MCF 10A (cell line): ENCODE measurements around the gene PRDM1. TPM values are rescaled to one million over a fixed set of nuclear protein-coding genes. Genes with fewer than 3 reads are reported as not detected.
A peak's percentile ranks its signal among the peaks of the same experiment; 100 is the strongest.

Source experiments
- BruUV-seq: library from RNA; stranded (reverse); fragments of 400-500 nt; replicated peaks from 2 replicates; lab custom pipeline; 2021; lab: Mats Ljungman, UMichigan
- CTCF ChIA-PET: fragments of 300-600 bp; sonication (Branson Sonifier 250); formaldehyde crosslinking; extraction: SDS; loops from one replicate; lab custom pipeline; 2021; ENCODE audit warnings: antibody characterized with exemption, inconsistent platforms; lab: Yijun Ruan, JAX
- POLR2A ChIA-PET: fragments of 300-600, 350-650 bp; sonication (Branson Sonifier 250); formaldehyde crosslinking; extraction: SDS; loops from one replicate; lab custom pipeline; 2020; ENCODE audit warnings: antibody characterized with exemption, inconsistent platforms; lab: Yijun Ruan, JAX
- DNase-seq: peaks from one replicate; pipeline ENCODE4 v3.0.0-alpha.2; 2018; ENCODE audit not compliant: unreplicated experiment
- H3K27ac Mint-ChIP-seq: one replicate; pipeline ENCODE4 v1.8.0; 2022; ENCODE audit warnings: mild to moderate bottlenecking, low read depth, mixed read lengths; ENCODE audit not compliant: unreplicated experiment
- H3K27me3 Mint-ChIP-seq: one replicate; pipeline ENCODE4 v1.8.0; 2022; ENCODE audit warnings: mixed read lengths; ENCODE audit not compliant: insufficient read depth, unreplicated experiment
- H3K36me3 Mint-ChIP-seq: one replicate; pipeline ENCODE4 v1.8.0; 2022; ENCODE audit warnings: mild to moderate bottlenecking, moderate library complexity, mixed read lengths; ENCODE audit not compliant: insufficient read depth, unreplicated experiment
- H3K4me1 Mint-ChIP-seq: one replicate; pipeline ENCODE4 v1.8.0; 2022; ENCODE audit warnings: mixed read lengths; ENCODE audit not compliant: insufficient read depth, unreplicated experiment
- H3K4me3 Mint-ChIP-seq: one replicate; pipeline ENCODE4 v1.8.0; 2022; ENCODE audit warnings: mild to moderate bottlenecking, moderate library complexity, mixed read lengths; ENCODE audit not compliant: unreplicated experiment
- H3K9me3 Mint-ChIP-seq: one replicate; pipeline ENCODE4 v1.8.0; 2022; ENCODE audit warnings: mixed read lengths; ENCODE audit not compliant: unreplicated experiment
- CTCF ChIP-seq: fragments of 200-600 bp; IDR thresholded peaks from one replicate; pipeline ENCODE4 v1.8.0; 2022; ENCODE audit warnings: antibody characterized with exemption, mild to moderate bottlenecking; ENCODE audit not compliant: unreplicated experiment
- intact Hi-C: fragments of 100-400 bp; cut with micrococcal nuclease; formaldehyde crosslinking; loops from 2 replicates; pipeline ENCODE4 v1.14.1; 2022
- total RNA-seq: library from RNA; stranded (reverse); gene quantifications from 2 replicates; pipeline ENCODE4 v1.2.3, GENCODE V29; 2022

PRDM1 gene
- total RNA-seq, 1 experiment from 2014 or later: 13.1 TPM

GRCh38 chr6:106090001-106090400 lies 3.9 kb downstream of the PRDM1 start:
- peak overlapping the region; percentile 97 for H3K4me3 Mint-ChIP-seq
- H3K9me3 Mint-ChIP-seq: no peaks in the 10 kb centered on the region
- peak overlapping the region; percentile 17 for H3K27ac Mint-ChIP-seq
- TF ChIP-seq CTCF: no peak
- peak; percentile 24 for DNase-seq
- peaks cover 31% of the 10 kb centered on the region for H3K4me1 Mint-ChIP-seq
- intact Hi-C loops: no loop called here
- CTCF ChIA-PET: interaction anchor here (0.9 to 2.5 kb wide), 4 partner anchors 96 to 658 kb away, joined by 3 to 12 read pairs (median 8); no protein-coding TSS in a partner anchor
- no peaks in the 10 kb centered on the region for H3K27me3 Mint-ChIP-seq
- BruUV-seq: no TSS peak
- POLR2A ChIA-PET: interaction anchor here (0.6 to 2.1 kb wide), 7 partner anchors 9 to 337 kb away, joined by 3 to 13 read pairs (median 3); no protein-coding TSS in a partner anchor
- H3K36me3 Mint-ChIP-seq: peaks cover 39% of the 10 kb centered on the region

GRCh38 chr6:106092279-106092678 lies 6.1 kb downstream of the PRDM1 start:
- no TSS peak for BruUV-seq
- no peak for TF ChIP-seq CTCF
- peaks cover 52% of the 10 kb centered on the region for H3K36me3 Mint-ChIP-seq
- no peak for DNase-seq
- peaks cover 26% of the 10 kb centered on the region for H3K4me1 Mint-ChIP-seq
- no peaks in the 10 kb centered on the region for H3K9me3 Mint-ChIP-seq
- H3K27ac Mint-ChIP-seq: no peak overlapping the region
- no peaks in the 10 kb centered on the region for H3K27me3 Mint-ChIP-seq
- ChIA-PET CTCF (interaction anchor here (0.5 to 1.9 kb wide), 6 partner anchors 12 to 661 kb away, joined by 3 to 5 read pairs (median 4); no protein-coding TSS in a partner anchor), POLR2A (interaction anchor here (0.6 kb wide), 1 partner anchor 87 kb away, joined by 3 read pairs; no protein-coding TSS in a partner anchor)
- intact Hi-C loops: no loop called here
- no peak overlapping the region for H3K4me3 Mint-ChIP-seq

- no peak overlapping the region for H3K4me3 Mint-ChIP-seq
Measured at GRCh38 chr6:106094261-106094963, 8.3 kb downstream of the PRDM1 start.

More at GRCh38 chr6:106094261-106094963, 8.3 kb downstream of the PRDM1 start:
- ChIA-PET POLR2A (interaction anchor here (0.6 kb wide), 1 partner anchor 263 kb away, joined by 3 read pairs; no protein-coding TSS in a partner anchor), CTCF (interaction anchor here (0.7 to 1.7 kb wide), 3 partner anchors 8 to 663 kb away, joined by 4 read pairs; partner anchors contain the start of gene PRDM1)
- BruUV-seq: no TSS peak
- Mint-ChIP-seq H3K27ac (no peak overlapping the region), H3K9me3 (no peaks in the 10 kb centered on the region), H3K4me1 (peaks cover 28% of the 10 kb centered on the region), H3K27me3 (no peaks in the 10 kb centered on the region), H3K36me3 (peaks cover 61% of the 10 kb centered on the region)
- intact Hi-C loops: no loop called here
- TF ChIP-seq CTCF: no peak
- DNase-seq: no peak
